Measurements from ENCODE around the gene RCAN2. TPM values are rescaled to one million over a fixed set of nuclear protein-coding genes. Genes with fewer than 3 reads are reported as not detected.

Gene RCAN2
- total RNA-seq, 1 experiment from 2014 or later = 0.44 TPM

- H3K79me2 ChIP-seq (ENCODE audit: low read depth) = no peaks in the 10 kb centered on the region
- peaks cover 3% of the 10 kb centered on the region; the same call in 1 of the 2 replicates for H3K27me3 ChIP-seq (ENCODE audit: insufficient read depth, low read depth)
- H3F3A ChIP-seq (ENCODE audit: insufficient read depth, low read depth) = no peaks in the 10 kb centered on the region
- no peaks in the 10 kb centered on the region for H3K4me1 ChIP-seq (replicated peaks; ENCODE audit: insufficient read depth)
- DNase-seq = no peak
- intact Hi-C loops (cut with micrococcal nuclease; ENCODE audit: unreplicated experiment) = no loop called here
- H3K9me2 ChIP-seq (ENCODE audit: insufficient read depth) = no peaks in the 10 kb centered on the region
- H3K4me3 ChIP-seq = no peak overlapping the region
- no TSS peak for BruUV-seq (replicated peaks)
- TF ChIP-seq EZH2 (IDR thresholded peaks at IDR 0.05; ENCODE audit: low read depth) (no peak), CTCF (conservative IDR thresholded peaks at IDR 0.05) (no peak)
- no peaks in the 10 kb centered on the region for H3K36me3 ChIP-seq (ENCODE audit: low read depth)
- H2AFZ ChIP-seq = no peak overlapping the region
- H3K4me2 ChIP-seq = no peak overlapping the region
- H4K20me1 ChIP-seq (ENCODE audit: insufficient read depth) = no peaks in the 10 kb centered on the region
- no peaks in the 10 kb centered on the region for H3K9me3 ChIP-seq (ENCODE audit: insufficient read depth, low read depth)
- no peak overlapping the region for H3K27ac ChIP-seq
- ChIA-PET POLR2A (ENCODE audit: unreplicated experiment) (no interaction called here), CTCF (no interaction called here)
These were observed 159.8 kb downstream of the RCAN2 start for GRCh38 chr6:46331461-46331860.

GRCh38 chr6:46329568-46329967 lies 161.7 kb downstream of the RCAN2 start:
- Histone ChIP-seq H3K79me2 (ENCODE audit: low read depth) (no peaks in the 10 kb centered on the region), H3F3A (ENCODE audit: insufficient read depth, low read depth) (no peaks in the 10 kb centered on the region), H3K4me1 (replicated peaks; ENCODE audit: insufficient read depth) (no peaks in the 10 kb centered on the region), H3K4me2 (no peak overlapping the region), H3K27ac (no peak overlapping the region), H3K9me3 (ENCODE audit: insufficient read depth, low read depth) (no peaks in the 10 kb centered on the region), H2AFZ (no peak overlapping the region), H3K36me3 (ENCODE audit: low read depth) (no peaks in the 10 kb centered on the region), H3K27me3 (ENCODE audit: insufficient read depth, low read depth) (peaks cover 3% of the 10 kb centered on the region; the same call in 1 of the 2 replicates), H3K9me2 (ENCODE audit: insufficient read depth) (no peaks in the 10 kb centered on the region), H4K20me1 (ENCODE audit: insufficient read depth) (no peaks in the 10 kb centered on the region), H3K4me3 (no peak overlapping the region)
- intact Hi-C loops (cut with micrococcal nuclease; ENCODE audit: unreplicated experiment) = no loop called here
- TF ChIP-seq CTCF (conservative IDR thresholded peaks at IDR 0.05) (no peak), EZH2 (IDR thresholded peaks at IDR 0.05; ENCODE audit: low read depth) (no peak)
- no TSS peak for BruUV-seq (replicated peaks)
- ChIA-PET CTCF (no interaction called here), POLR2A (ENCODE audit: unreplicated experiment) (no interaction called here)
- DNase-seq = no peak

GRCh38 chr6:46327779-46328178 lies 163.5 kb downstream of the RCAN2 start:
- Histone ChIP-seq H4K20me1 (ENCODE audit: insufficient read depth) (no peaks in the 10 kb centered on the region), H3K36me3 (ENCODE audit: low read depth) (no peaks in the 10 kb centered on the region), H3K27ac (no peak overlapping the region), H3K4me1 (replicated peaks; ENCODE audit: insufficient read depth) (no peaks in the 10 kb centered on the region), H3K9me2 (ENCODE audit: insufficient read depth) (no peaks in the 10 kb centered on the region), H3K9me3 (ENCODE audit: insufficient read depth, low read depth) (no peaks in the 10 kb centered on the region), H3K27me3 (ENCODE audit: insufficient read depth, low read depth) (peaks cover 3% of the 10 kb centered on the region; the same call in 1 of the 2 replicates), H3K4me2 (no peak overlapping the region), H3K4me3 (no peak overlapping the region), H2AFZ (no peak overlapping the region), H3F3A (ENCODE audit: insufficient read depth, low read depth) (no peaks in the 10 kb centered on the region), H3K79me2 (ENCODE audit: low read depth) (no peaks in the 10 kb centered on the region)
- no peak for DNase-seq
- intact Hi-C loops (cut with micrococcal nuclease; ENCODE audit: unreplicated experiment) = no loop called here
- TF ChIP-seq EZH2 (IDR thresholded peaks at IDR 0.05; ENCODE audit: low read depth) (no peak), CTCF (conservative IDR thresholded peaks at IDR 0.05) (no peak)
- CTCF ChIA-PET = no interaction called here
- no TSS peak for BruUV-seq (replicated peaks)
- POLR2A ChIA-PET (ENCODE audit: unreplicated experiment) = no interaction called here

All from PC-9 (cell line).